DOHH2 (cell line): ENCODE results near the gene FARS2.

Experiments used
- CTCF ChIP-seq: fragments of 200-600 bp; sonication (generic); IDR thresholded peaks from one replicate; pipeline ENCODE4 v1.5.1; 2014; ENCODE audit warnings: antibody characterized with exemption, mild to moderate bottlenecking, low read depth, low read length; ENCODE audit not compliant: poor library complexity, severe bottlenecking
- EZH2phosphoT487 ChIP-seq: fragments of 200-600 bp; sonication (generic); IDR thresholded peaks from 2 replicates; pipeline ENCODE4 v1.6.1; 2017; ENCODE audit warnings: borderline replicate concordance, mild to moderate bottlenecking, antibody characterized with exemption, low read length, moderate library complexity, mixed read lengths

- TF ChIP-seq CTCF (no peak), EZH2phosphoT487 (no peak)
These were observed 104.3 kb downstream of the FARS2 start for GRCh38 chr6:5365436-5366195.
